SH-SY5Y (cell line): ENCODE results near the gene MRPL3.

ENCODE experiments used
- GATA2 ChIP-seq: IDR thresholded peaks from 2 replicates; pipeline ENCODE4 v1.6.1; 2011; ENCODE audit warnings: mild to moderate bottlenecking, low read depth, low read length
- GATA3 ChIP-seq: IDR thresholded peaks from 2 replicates; pipeline ENCODE4 v1.6.1; 2011; ENCODE audit warnings: low read depth, mild to moderate bottlenecking, low read length, moderate library complexity

- TF ChIP-seq GATA2 (peak; percentile 74), GATA3 (no peak; the same call in 1 of the 2 replicates)
Measured at GRCh38 chr3:131538968-131539367, 36.2 kb upstream of the MRPL3 start.
